OCI-LY3 (cell line): ENCODE data around the gene SHC4.

Experiments
- H2AFZ ChIP-seq: fragments of 200-600, 300-600 bp; shearing (Covaris generic); 2 replicates; pipeline ENCODE4 v1.6.0; 2014; ENCODE audit warnings: antibody characterized with exemption, low read depth, low read length
- H3K27ac ChIP-seq: fragments of 200-600, 300-600 bp; sonication (generic); 2 replicates; pipeline ENCODE4 v1.5.1; 2014; ENCODE audit warnings: mild to moderate bottlenecking, low read length, moderate library complexity, mixed read lengths
- H3K27me3 ChIP-seq: fragments of 200-600, 300-600 bp; sonication (generic); 2 replicates; pipeline ENCODE4 v1.6.1; 2014; ENCODE audit warnings: low read depth, low read length, mixed read lengths
- H3K36me3 ChIP-seq: fragments of 200-600, 300-600 bp; sonication (generic); replicated peaks from 2 replicates; pipeline ENCODE3; 2014; ENCODE audit warnings: low read depth, low read length, mixed read lengths
- H3K4me1 ChIP-seq: fragments of 300-600, 200-600 bp; sonication (generic); 2 replicates; pipeline ENCODE4 v1.6.1; 2014; ENCODE audit warnings: low read length, mixed read lengths
- H3K4me2 ChIP-seq: fragments of 200-600, 300-600 bp; sonication (generic); 2 replicates; pipeline ENCODE4 v1.6.1; 2014; ENCODE audit warnings: low read length, mixed read lengths
- H3K4me3 ChIP-seq: fragments of 300-600, 200-600 bp; sonication (generic); 2 replicates; pipeline ENCODE4 v1.5.1; 2014; ENCODE audit warnings: antibody characterized with exemption, mild to moderate bottlenecking, low read length, moderate library complexity
- H3K79me2 ChIP-seq: fragments of 300-600, 200-600 bp; shearing (Covaris generic); 2 replicates; pipeline ENCODE4 v1.6.1; 2014; ENCODE audit warnings: mild to moderate bottlenecking, low read length, mixed read lengths
- H3K9ac ChIP-seq: fragments of 300-600, 200-600 bp; shearing (Covaris generic); 2 replicates; pipeline ENCODE4 v1.6.0; 2014; ENCODE audit warnings: mild to moderate bottlenecking, low read length, moderate library complexity
- H3K9me3 ChIP-seq: fragments of 200-600, 300-600 bp; shearing (Covaris generic); 2 replicates; pipeline ENCODE4 v1.6.1; 2014; ENCODE audit warnings: low read length, mixed read lengths; ENCODE audit not compliant: insufficient read depth
- H4K20me1 ChIP-seq: fragments of 200-600, 300-600 bp; sonication (generic); 2 replicates; pipeline ENCODE4 v1.6.1; 2016; ENCODE audit warnings: low read length, mixed read lengths; ENCODE audit not compliant: insufficient read depth
- CTCF ChIP-seq: fragments of 200-600, 300-600 bp; sonication (generic); IDR thresholded peaks from 2 replicates; pipeline ENCODE4 v1.5.1; 2014; ENCODE audit warnings: antibody characterized with exemption, low read length, low read depth
- EZH2phosphoT487 ChIP-seq: fragments of 200-600 bp; shearing (Covaris generic); IDR thresholded peaks from 2 replicates; pipeline ENCODE4 v1.6.1; 2018; ENCODE audit warnings: antibody characterized with exemption, mixed run types, low read depth

The SHC4 gene

DNA sequence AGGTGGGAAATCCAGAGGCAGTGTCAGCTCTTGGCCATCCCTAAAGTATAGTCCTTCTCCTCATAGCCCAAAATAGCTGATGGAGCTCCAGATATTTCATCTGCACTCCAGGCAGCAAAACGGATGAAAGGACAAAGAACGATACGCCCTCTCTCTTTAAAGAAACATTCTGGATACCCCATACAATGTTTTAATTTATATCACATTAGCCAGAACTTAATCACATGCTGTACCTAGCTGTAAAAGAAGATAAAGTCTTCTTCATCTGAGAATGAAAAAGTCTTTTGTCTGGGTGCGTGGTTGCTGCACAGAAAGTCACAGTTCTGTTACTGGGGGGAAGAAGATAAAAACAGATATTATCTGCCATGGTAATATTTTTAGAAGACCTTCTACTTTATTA lies 4.3 kb upstream of the SHC4 start:
- Histone ChIP-seq H3K36me3 (no peaks in the 10 kb centered on the region), H3K4me2 (no peak overlapping the region), H3K27ac (no peak overlapping the region), H3K4me3 (no peak overlapping the region), H3K9me3 (no peaks in the 10 kb centered on the region), H3K4me1 (peaks cover 7% of the 10 kb centered on the region), H3K79me2 (no peaks in the 10 kb centered on the region), H2AFZ (no peak overlapping the region), H3K27me3 (no peaks in the 10 kb centered on the region; the same call in 1 of the 2 replicates), H3K9ac (no peak overlapping the region), H4K20me1 (no peaks in the 10 kb centered on the region)
- TF ChIP-seq CTCF (no peak), EZH2phosphoT487 (no peak)

GRCh38 chr15:48967336-48967735 lies 3.6 kb upstream of the SHC4 start:
- H2AFZ ChIP-seq = 0 out of 2 replicates have a peak overlapping the region, but pooled peaks have one; percentile 4
- no peak overlapping the region for H3K9ac ChIP-seq

DNA sequence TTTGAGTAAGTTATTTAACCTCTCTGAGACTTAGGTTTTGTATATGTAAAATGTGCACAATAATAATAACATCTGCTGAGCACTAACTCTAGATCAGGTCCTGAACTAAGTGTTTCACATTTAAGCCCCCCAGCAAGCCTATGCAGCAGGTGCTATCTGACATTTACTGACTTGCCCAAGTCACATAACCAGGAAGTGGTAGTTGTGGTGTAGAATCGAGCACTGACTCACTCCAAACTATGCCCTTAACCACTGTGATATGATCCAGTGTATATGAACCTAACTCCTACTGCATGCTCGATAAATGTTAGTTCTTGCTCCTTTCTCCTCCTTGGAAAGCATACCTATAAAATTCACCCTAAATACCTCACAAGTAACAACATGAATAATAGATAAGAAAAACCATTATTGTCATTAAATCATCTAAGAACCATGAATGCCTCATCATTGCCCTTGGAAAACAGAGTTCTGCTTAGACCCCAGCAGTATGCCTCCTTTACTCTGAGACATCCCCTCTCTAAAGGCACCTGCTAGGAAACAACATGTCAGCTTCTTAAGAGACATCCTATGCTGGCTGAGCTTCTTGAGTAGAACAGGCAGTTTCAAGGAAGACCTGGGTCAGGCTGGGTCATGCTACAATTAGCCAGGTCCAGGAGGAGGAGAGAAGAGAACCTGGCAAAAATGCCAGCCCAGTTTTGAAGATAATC lies 3.0 kb upstream of the SHC4 start:
- Histone ChIP-seq H3K4me1 (peaks cover 7% of the 10 kb centered on the region), H4K20me1 (no peaks in the 10 kb centered on the region), H3K36me3 (no peaks in the 10 kb centered on the region), H3K27ac (no peak overlapping the region), H3K79me2 (no peaks in the 10 kb centered on the region), H2AFZ (peak overlapping the region; percentile 4; the same call in 1 of the 2 replicates), H3K4me3 (no peak overlapping the region), H3K9ac (no peak overlapping the region), H3K4me2 (no peak overlapping the region), H3K27me3 (no peaks in the 10 kb centered on the region; the same call in 1 of the 2 replicates), H3K9me3 (no peaks in the 10 kb centered on the region)
- TF ChIP-seq EZH2phosphoT487 (no peak), CTCF (no peak)

More at GRCh38 chr15:48967336-48967735, 3.6 kb upstream of the SHC4 start:
- Histone ChIP-seq H3K36me3 (no peaks in the 10 kb centered on the region), H3K79me2 (no peaks in the 10 kb centered on the region), H3K4me3 (no peak overlapping the region), H3K4me2 (no peak overlapping the region), H4K20me1 (no peaks in the 10 kb centered on the region), H3K4me1 (peaks cover 7% of the 10 kb centered on the region), H3K27ac (no peak overlapping the region), H3K9me3 (no peaks in the 10 kb centered on the region), H3K27me3 (no peaks in the 10 kb centered on the region; the same call in 1 of the 2 replicates)
- no peak for TF ChIP-seq CTCF
- no peak for TF ChIP-seq EZH2phosphoT487

DNA sequence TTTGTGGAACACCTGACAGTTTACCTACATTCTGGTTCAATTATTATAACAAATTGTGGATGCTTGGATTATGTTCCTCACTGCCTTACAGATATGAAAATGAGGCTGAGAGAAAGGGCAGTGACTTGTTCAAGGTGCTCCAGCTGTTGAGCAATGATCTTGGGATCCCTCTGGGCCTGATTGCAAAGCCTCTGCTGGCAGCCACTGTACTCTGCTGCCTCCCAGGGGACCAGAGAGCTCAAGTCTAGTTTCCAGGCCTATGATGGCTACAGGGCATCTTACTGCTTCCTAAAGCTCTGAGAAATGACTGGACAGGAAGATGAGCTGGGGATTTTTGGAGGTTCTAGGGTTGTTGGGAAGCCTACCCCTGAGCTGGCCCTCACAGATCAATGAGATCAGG lies 2.3 kb upstream of the SHC4 start:
- Histone ChIP-seq H3K4me1 (peaks cover 7% of the 10 kb centered on the region), H3K4me3 (no peak overlapping the region), H3K9ac (no peak overlapping the region), H3K9me3 (no peaks in the 10 kb centered on the region), H3K27ac (no peak overlapping the region), H3K27me3 (no peaks in the 10 kb centered on the region), H3K79me2 (no peaks in the 10 kb centered on the region), H3K4me2 (no peak overlapping the region), H4K20me1 (no peaks in the 10 kb centered on the region), H3K36me3 (no peaks in the 10 kb centered on the region), H2AFZ (no peak overlapping the region)
- no peak for TF ChIP-seq EZH2phosphoT487
- no peak for TF ChIP-seq CTCF
